NCI-H2107 treated with DMSO at 0.1 percent for 48 hours (cell line): ENCODE data around the gene IFIT3.
"Not testable (repeated sequence)": the region's sequence is repeated elsewhere in the genome, so short reads cannot be mapped to it uniquely, and the experiment has no call there.

ENCODE experiments used
- DNase-seq: peaks from one replicate; lab custom pipeline; 2025; ENCODE audit not compliant: unreplicated experiment; lab: John Stamatoyannopoulos, UW

The IFIT3 gene

GRCh38 chr10:89303161-89303560, 24.6 kb upstream of the IFIT3 start:
- DNase-seq: no peak

GRCh38 chr10:89304026-89304425, 23.8 kb upstream of the IFIT3 start:
- no peak for DNase-seq

GRCh38 chr10:89304446-89304845, 23.4 kb upstream of the IFIT3 start:
- no peak for DNase-seq

GRCh38 chr10:89304925-89305324, 22.9 kb upstream of the IFIT3 start:
- no peak for DNase-seq

- no peak for DNase-seq
These were observed 21.9 kb upstream of the IFIT3 start for GRCh38 chr10:89305766-89306433.

- no peak for DNase-seq
These were observed 21.1 kb upstream of the IFIT3 start for GRCh38 chr10:89306434-89307268.

- no peak for DNase-seq
These were observed 20.6 kb upstream of the IFIT3 start for GRCh38 chr10:89307269-89307577.

- no peak for DNase-seq
These were observed 19.5 kb upstream of the IFIT3 start for GRCh38 chr10:89308266-89308665.

GRCh38 chr10:89308736-89309135, 19.1 kb upstream of the IFIT3 start:
- no peak for DNase-seq

- no peak for DNase-seq
These were observed 18.4 kb upstream of the IFIT3 start for GRCh38 chr10:89309156-89310055.

GRCh38 chr10:89310056-89310893, 17.5 kb upstream of the IFIT3 start:
- no peak for DNase-seq

GRCh38 chr10:89312973-89313372, 14.8 kb upstream of the IFIT3 start:
- DNase-seq: no peak

- no peak for DNase-seq
These were observed 13.1 kb upstream of the IFIT3 start for GRCh38 chr10:89314676-89315075.

GRCh38 chr10:89318047-89318446, 9.8 kb upstream of the IFIT3 start:
- not testable (repeated sequence) for DNase-seq

GRCh38 chr10:89325081-89325480, 2.7 kb upstream of the IFIT3 start:
- not testable (repeated sequence) for DNase-seq

GRCh38 chr10:89325856-89326255, 1.9 kb upstream of the IFIT3 start:
- DNase-seq: not testable (repeated sequence)

GRCh38 chr10:89329151-89329550, 1.4 kb downstream of the IFIT3 start:
- no peak for DNase-seq

- DNase-seq: not testable (repeated sequence)
These were observed 2.2 kb downstream of the IFIT3 start for GRCh38 chr10:89330014-89330413.

- DNase-seq: no peak
These were observed 2.9 kb downstream of the IFIT3 start for GRCh38 chr10:89330537-89331212.

- DNase-seq: not testable (repeated sequence)
These were observed 3.8 kb downstream of the IFIT3 start for GRCh38 chr10:89331487-89332122.
